MCF 10A (cell line): ENCODE data around the gene CDRT4. TPM values are rescaled to one million over a fixed set of nuclear protein-coding genes. Genes with fewer than 3 reads are reported as not detected.

ENCODE experiments used
- BruUV-seq: library from RNA; stranded (reverse); fragments of 400-500 nt; replicated peaks from 2 replicates; lab custom pipeline; 2021; lab: Mats Ljungman, UMichigan
- CTCF ChIA-PET: fragments of 300-600 bp; sonication (Branson Sonifier 250); formaldehyde crosslinking; extraction: SDS; loops from one replicate; lab custom pipeline; 2021; ENCODE audit warnings: antibody characterized with exemption, inconsistent platforms; lab: Yijun Ruan, JAX
- POLR2A ChIA-PET: fragments of 300-600, 350-650 bp; sonication (Branson Sonifier 250); formaldehyde crosslinking; extraction: SDS; loops from one replicate; lab custom pipeline; 2020; ENCODE audit warnings: antibody characterized with exemption, inconsistent platforms; lab: Yijun Ruan, JAX
- DNase-seq: peaks from one replicate; pipeline ENCODE4 v3.0.0-alpha.2; 2018; ENCODE audit not compliant: unreplicated experiment
- H3K27ac Mint-ChIP-seq: one replicate; pipeline ENCODE4 v1.8.0; 2022; ENCODE audit warnings: mild to moderate bottlenecking, low read depth, mixed read lengths; ENCODE audit not compliant: unreplicated experiment
- H3K27me3 Mint-ChIP-seq: one replicate; pipeline ENCODE4 v1.8.0; 2022; ENCODE audit warnings: mixed read lengths; ENCODE audit not compliant: insufficient read depth, unreplicated experiment
- H3K36me3 Mint-ChIP-seq: one replicate; pipeline ENCODE4 v1.8.0; 2022; ENCODE audit warnings: mild to moderate bottlenecking, moderate library complexity, mixed read lengths; ENCODE audit not compliant: insufficient read depth, unreplicated experiment
- H3K4me1 Mint-ChIP-seq: one replicate; pipeline ENCODE4 v1.8.0; 2022; ENCODE audit warnings: mixed read lengths; ENCODE audit not compliant: insufficient read depth, unreplicated experiment
- H3K4me3 Mint-ChIP-seq: one replicate; pipeline ENCODE4 v1.8.0; 2022; ENCODE audit warnings: mild to moderate bottlenecking, moderate library complexity, mixed read lengths; ENCODE audit not compliant: unreplicated experiment
- H3K9me3 Mint-ChIP-seq: one replicate; pipeline ENCODE4 v1.8.0; 2022; ENCODE audit warnings: mixed read lengths; ENCODE audit not compliant: unreplicated experiment
- CTCF ChIP-seq: fragments of 200-600 bp; IDR thresholded peaks from one replicate; pipeline ENCODE4 v1.8.0; 2022; ENCODE audit warnings: antibody characterized with exemption, mild to moderate bottlenecking; ENCODE audit not compliant: unreplicated experiment
- intact Hi-C: fragments of 100-400 bp; cut with micrococcal nuclease; formaldehyde crosslinking; loops from 2 replicates; pipeline ENCODE4 v1.14.1; 2022
- total RNA-seq: library from RNA; stranded (reverse); gene quantifications from 2 replicates; pipeline ENCODE4 v1.2.3, GENCODE V29; 2022

The CDRT4 gene
- total RNA-seq, 1 experiment from 2014 or later, result 11.3 TPM

DNA sequence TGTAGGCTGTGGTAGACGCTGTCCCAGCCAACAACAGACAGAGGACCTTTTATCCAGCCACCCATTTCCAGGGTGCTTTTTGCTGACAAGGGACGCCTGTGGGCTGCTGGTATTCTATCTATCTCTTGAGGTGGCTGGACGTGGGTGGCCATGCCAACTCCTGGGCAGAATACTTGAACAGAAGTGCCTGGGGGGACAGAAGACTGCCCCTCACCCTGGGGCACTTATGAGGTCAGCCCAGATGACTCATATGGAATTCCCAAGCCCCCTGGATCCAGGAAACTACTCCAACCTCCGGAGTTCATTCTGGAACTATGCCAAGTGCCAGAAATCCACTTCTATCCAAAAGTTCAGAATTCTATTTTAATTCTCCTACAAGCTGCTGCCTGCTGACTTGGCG, 61.3 kb downstream of the CDRT4 start:
- DNase-seq, result no peak
- BruUV-seq, result no TSS peak
- H3K4me1 Mint-ChIP-seq, result peaks cover 19% of the 10 kb centered on the region
- no peaks in the 10 kb centered on the region for H3K27me3 Mint-ChIP-seq
- intact Hi-C loops, result no loop called here
- H3K4me3 Mint-ChIP-seq, result no peak overlapping the region
- H3K27ac Mint-ChIP-seq, result no peak overlapping the region
- TF ChIP-seq CTCF, result no peak
- H3K9me3 Mint-ChIP-seq, result no peaks in the 10 kb centered on the region
- H3K36me3 Mint-ChIP-seq, result no peaks in the 10 kb centered on the region
- CTCF ChIA-PET, result no interaction called here
- POLR2A ChIA-PET, result no interaction called here

- intact Hi-C loops, result no loop called here
Measured at GRCh38 chr17:15405058-15405415, 62.4 kb downstream of the CDRT4 start.

GRCh38 chr17:15404106-15405057, 63.0 kb downstream of the CDRT4 start:
- H3K4me1 Mint-ChIP-seq, result peaks cover 8% of the 10 kb centered on the region
- no peak for DNase-seq
- H3K36me3 Mint-ChIP-seq, result no peaks in the 10 kb centered on the region
- no TSS peak for BruUV-seq
- H3K27ac Mint-ChIP-seq, result no peak overlapping the region
- intact Hi-C loops, result no loop called here
- no peak for TF ChIP-seq CTCF
- ChIA-PET POLR2A (no interaction called here), CTCF (interaction anchor here (1.2 kb wide), 1 partner anchor 147 kb away, joined by 3 read pairs; no protein-coding TSS in a partner anchor)
- no peak overlapping the region for H3K4me3 Mint-ChIP-seq
- no peaks in the 10 kb centered on the region for H3K9me3 Mint-ChIP-seq
- no peaks in the 10 kb centered on the region for H3K27me3 Mint-ChIP-seq

More at GRCh38 chr17:15405058-15405415, 62.4 kb downstream of the CDRT4 start:
- H3K36me3 Mint-ChIP-seq, result no peaks in the 10 kb centered on the region
- no TSS peak for BruUV-seq
- DNase-seq, result no peak
- TF ChIP-seq CTCF, result no peak
- H3K27me3 Mint-ChIP-seq, result no peaks in the 10 kb centered on the region
- H3K9me3 Mint-ChIP-seq, result no peaks in the 10 kb centered on the region
- H3K27ac Mint-ChIP-seq, result no peak overlapping the region
- H3K4me1 Mint-ChIP-seq, result peaks cover 14% of the 10 kb centered on the region
- no peak overlapping the region for H3K4me3 Mint-ChIP-seq
- ChIA-PET POLR2A (no interaction called here), CTCF (no interaction called here)

DNA sequence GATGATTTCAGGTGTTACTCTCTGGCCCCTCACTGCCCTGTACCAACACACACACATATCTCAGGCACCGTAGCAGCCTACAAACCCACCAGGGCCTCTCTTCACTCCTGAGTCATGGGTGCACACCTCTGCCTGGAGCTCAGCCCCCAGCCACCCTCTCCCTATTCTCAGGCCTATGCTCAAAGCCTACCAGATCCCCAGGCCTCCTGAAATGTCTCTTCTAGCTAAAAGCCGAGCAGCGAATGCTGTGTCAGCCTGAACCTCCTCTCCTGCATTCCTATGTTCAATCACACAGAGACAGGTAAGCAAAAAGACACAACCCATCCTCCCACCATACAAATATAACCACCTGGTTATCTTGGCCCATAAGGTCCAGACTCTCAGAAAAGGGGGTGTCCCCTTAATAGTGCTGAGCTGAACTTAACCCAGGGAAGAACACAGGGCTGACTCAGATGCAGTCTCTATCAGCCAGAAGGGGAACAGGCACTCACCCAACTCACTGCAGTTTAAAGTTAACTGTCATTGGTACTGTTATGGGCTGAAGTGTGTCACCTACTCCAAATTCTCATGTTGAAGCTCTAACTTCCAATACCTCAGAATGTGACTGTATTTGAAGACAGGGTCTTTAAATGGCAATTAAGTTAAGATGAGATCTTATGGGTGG, 64.0 kb downstream of the CDRT4 start:
- no peak for DNase-seq
- no peaks in the 10 kb centered on the region for H3K36me3 Mint-ChIP-seq
- TF ChIP-seq CTCF, result no peak
- CTCF ChIA-PET, result interaction anchor here (1.2 kb wide), 1 partner anchor 147 kb away, joined by 3 read pairs; no protein-coding TSS in a partner anchor
- BruUV-seq, result no TSS peak
- peaks cover 8% of the 10 kb centered on the region for H3K4me1 Mint-ChIP-seq
- H3K27ac Mint-ChIP-seq, result no peak overlapping the region
- POLR2A ChIA-PET, result no interaction called here
- no peaks in the 10 kb centered on the region for H3K9me3 Mint-ChIP-seq
- intact Hi-C loops, result no loop called here
- H3K27me3 Mint-ChIP-seq, result no peaks in the 10 kb centered on the region
- no peak overlapping the region for H3K4me3 Mint-ChIP-seq
